Thymus (tissue), 11 donors: ENCODE measurements around the gene IGSF8. TPM values are rescaled to one million over a fixed set of nuclear protein-coding genes. Genes with fewer than 3 reads are reported as not detected.

Experiments
- DNase-seq, 9 donors: peaks; one replicate each; pipeline ENCODE4 v3.0.0-alpha.2; 2013; ENCODE audit warnings: low spot score in 9 of 9, low read depth in 6 of 9, missing footprints in 1 of 9
- H3K27ac ChIP-seq, 2 donors: one replicate each; pipeline ENCODE4 v1.5.1; 2013; ENCODE audit warnings: control low read depth in 1 of 2, low read depth in 1 of 2, low read length in 1 of 2, mild to moderate bottlenecking in 1 of 2, moderate library complexity in 1 of 2
- H3K27me3 ChIP-seq, 2 donors: one replicate each; pipeline ENCODE4 v1.5.1; 2013; ENCODE audit warnings: low read length in 1 of 2; ENCODE audit not compliant: control insufficient read depth in 2 of 2, insufficient read depth in 1 of 2
- H3K36me3 ChIP-seq, 2 donors: one replicate each; pipeline ENCODE4 v1.5.1; 2013; ENCODE audit warnings: low read length in 1 of 2, mild to moderate bottlenecking in 1 of 2, moderate library complexity in 1 of 2; ENCODE audit not compliant: control insufficient read depth in 2 of 2, insufficient read depth in 2 of 2
- H3K4me1 ChIP-seq, 2 donors: one replicate each; pipeline ENCODE4 v1.5.1; 2013; ENCODE audit warnings: low read length in 2 of 2; ENCODE audit not compliant: control insufficient read depth in 2 of 2, insufficient read depth in 2 of 2
- H3K4me3 ChIP-seq, 2 donors: one replicate each; pipeline ENCODE4 v1.5.1; 2013; ENCODE audit warnings: low read length in 2 of 2, control low read depth in 1 of 2, mild to moderate bottlenecking in 1 of 2
- H3K9me3 ChIP-seq, 2 donors: one replicate each; pipeline ENCODE4 v1.5.1; 2013; ENCODE audit warnings: low read length in 1 of 2, mild to moderate bottlenecking in 1 of 2; ENCODE audit not compliant: control insufficient read depth in 2 of 2, insufficient read depth in 1 of 2
- WGBS: extraction: QIAGEN DNeasy Blood & Tissue Kit; methylation state at CpG from one replicate; pipeline ENCODE4 v1.1.7; 2013; 5-methylcytosine and 5-hydroxymethylcytosine counted together
- polyA plus RNA-seq: library from polyadenylated mRNA; stranded (reverse); fragments of 200-250 nt; gene quantifications from one replicate; pipeline ENCODE4 v1.2.3, GENCODE V29; 2013
- total RNA-seq: library from RNA; stranded (reverse); fragments of 120-200 nt; gene quantifications from one replicate; pipeline ENCODE4 v1.2.4, GENCODE V29; 2013
- donor health status: healthy.

The IGSF8 gene
- total and polyA plus RNA-seq, 2 donors = 15.6 to 22.3 TPM

GRCh38 chr1:160094806-160095205, 3.6 kb downstream of the IGSF8 start:
- peaks cover 19 to 35% of the 10 kb centered on the region in 2 donors for H3K4me1 ChIP-seq
- H3K36me3 ChIP-seq = peaks cover 40 to 43% of the 10 kb centered on the region in 2 donors

GRCh38 chr1:160094291-160094625, 4.2 kb downstream of the IGSF8 start:
- Histone ChIP-seq H3K4me1 (peaks cover 19 to 33% of the 10 kb centered on the region in 2 donors), H3K27ac (no peak overlapping the region), H3K27me3 (no peaks in the 10 kb centered on the region), H3K9me3 (no peaks in the 10 kb centered on the region), H3K4me3 (no peak overlapping the region), H3K36me3 (peaks cover 43 to 44% of the 10 kb centered on the region in 2 donors)
- 98% methylated on average over 4 of the region's 4 CpGs for WGBS
- no peak for DNase-seq

More at GRCh38 chr1:160094806-160095205, 3.6 kb downstream of the IGSF8 start:
- no peaks in the 10 kb centered on the region for H3K27me3 ChIP-seq
- DNase-seq = no peak
- H3K9me3 ChIP-seq = no peaks in the 10 kb centered on the region
- 98% methylated on average over 14 of the region's 14 CpGs for WGBS
- no peak overlapping the region for H3K27ac ChIP-seq
- no peak overlapping the region for H3K4me3 ChIP-seq

- WGBS = 98% methylated on average over 21 of the region's 21 CpGs
- H3K36me3 ChIP-seq = peaks cover 43 to 47% of the 10 kb centered on the region in 2 donors
These were observed 4.7 kb downstream of the IGSF8 start for GRCh38 chr1:160093624-160094290.

GRCh38 chr1:160093069-160093395, 5.4 kb downstream of the IGSF8 start:
- Histone ChIP-seq H3K27ac (no peak overlapping the region), H3K9me3 (no peaks in the 10 kb centered on the region), H3K36me3 (peaks cover 47 to 54% of the 10 kb centered on the region in 2 donors), H3K4me3 (no peak overlapping the region), H3K27me3 (no peaks in the 10 kb centered on the region), H3K4me1 (peaks cover 19 to 27% of the 10 kb centered on the region in 2 donors)
- WGBS = 89% methylated on average over 9 of the region's 9 CpGs
- no peak for DNase-seq

More at GRCh38 chr1:160093624-160094290, 4.7 kb downstream of the IGSF8 start:
- Histone ChIP-seq H3K4me1 (peaks cover 19 to 29% of the 10 kb centered on the region in 2 donors), H3K9me3 (no peaks in the 10 kb centered on the region), H3K27me3 (no peaks in the 10 kb centered on the region), H3K4me3 (no peak overlapping the region), H3K27ac (no peak overlapping the region)
- no peak for DNase-seq

- Histone ChIP-seq H3K27ac (no peak overlapping the region), H3K27me3 (no peaks in the 10 kb centered on the region), H3K9me3 (no peaks in the 10 kb centered on the region), H3K4me1 (peaks cover 15 to 22% of the 10 kb centered on the region in 2 donors), H3K36me3 (peaks cover 49 to 55% of the 10 kb centered on the region in 2 donors), H3K4me3 (no peak overlapping the region)
- 98% methylated on average over 32 of the region's 32 CpGs for WGBS
- DNase-seq = no peak
These were observed 5.9 kb downstream of the IGSF8 start for GRCh38 chr1:160092366-160093068.

- DNase-seq = no peak
- WGBS = 97% methylated on average over 5 of the region's 5 CpGs
These were observed 6.7 kb downstream of the IGSF8 start for GRCh38 chr1:160091666-160092223.

GRCh38 chr1:160090760-160091159, 7.7 kb downstream of the IGSF8 start:
- peaks cover 0 to 12% of the 10 kb centered on the region in 2 donors for H3K4me1 ChIP-seq
- H3K36me3 ChIP-seq = peaks cover 49 to 58% of the 10 kb centered on the region in 2 donors
- no peak for DNase-seq
- H3K27ac ChIP-seq = no peak overlapping the region
- H3K27me3 ChIP-seq = no peaks in the 10 kb centered on the region
- H3K9me3 ChIP-seq = no peaks in the 10 kb centered on the region
- WGBS = 96% methylated on average over 4 of the region's 4 CpGs
- H3K4me3 ChIP-seq = no peak overlapping the region

More at GRCh38 chr1:160091666-160092223, 6.7 kb downstream of the IGSF8 start:
- H3K27me3 ChIP-seq = no peaks in the 10 kb centered on the region
- peaks cover 49 to 58% of the 10 kb centered on the region in 2 donors for H3K36me3 ChIP-seq
- H3K9me3 ChIP-seq = no peaks in the 10 kb centered on the region
- H3K4me3 ChIP-seq = no peak overlapping the region
- no peak overlapping the region for H3K27ac ChIP-seq
- peaks cover 8 to 15% of the 10 kb centered on the region in 2 donors for H3K4me1 ChIP-seq

- DNase-seq = no peak
- no peak overlapping the region for H3K27ac ChIP-seq
- peaks cover 0 to 10% of the 10 kb centered on the region in 2 donors for H3K4me1 ChIP-seq
- H3K9me3 ChIP-seq = no peaks in the 10 kb centered on the region
- peaks cover 0 to under 1% of the 10 kb centered on the region in 2 donors for H3K27me3 ChIP-seq
- H3K36me3 ChIP-seq = peaks cover 45 to 58% of the 10 kb centered on the region in 2 donors
- no peak overlapping the region for H3K4me3 ChIP-seq
- 97% methylated on average over 3 of the region's 3 CpGs for WGBS
These were observed 8.5 kb downstream of the IGSF8 start for GRCh38 chr1:160089883-160090282.

GRCh38 chr1:160087118-160087662, 11.2 kb downstream of the IGSF8 start:
- 96% methylated on average over 12 of the region's 12 CpGs for WGBS
- DNase-seq = no peak
- peaks cover 12 to 27% of the 10 kb centered on the region in 2 donors for H3K27me3 ChIP-seq
- H3K4me1 ChIP-seq = peaks cover 3 to 8% of the 10 kb centered on the region in 2 donors
- no peak overlapping the region for H3K27ac ChIP-seq
- H3K9me3 ChIP-seq = no peaks in the 10 kb centered on the region
- no peak overlapping the region for H3K4me3 ChIP-seq
- peaks cover 29 to 38% of the 10 kb centered on the region in 2 donors for H3K36me3 ChIP-seq
